OCI-LY3 (cell line): ENCODE data around the gene DDX10.

Source experiments
- CTCF ChIP-seq: fragments of 200-600, 300-600 bp; sonication (generic); IDR thresholded peaks from 2 replicates; pipeline ENCODE4 v1.5.1; 2014; ENCODE audit warnings: antibody characterized with exemption, low read length, low read depth
- EZH2phosphoT487 ChIP-seq: fragments of 200-600 bp; shearing (Covaris generic); IDR thresholded peaks from 2 replicates; pipeline ENCODE4 v1.6.1; 2018; ENCODE audit warnings: antibody characterized with exemption, mixed run types, low read depth

DNA sequence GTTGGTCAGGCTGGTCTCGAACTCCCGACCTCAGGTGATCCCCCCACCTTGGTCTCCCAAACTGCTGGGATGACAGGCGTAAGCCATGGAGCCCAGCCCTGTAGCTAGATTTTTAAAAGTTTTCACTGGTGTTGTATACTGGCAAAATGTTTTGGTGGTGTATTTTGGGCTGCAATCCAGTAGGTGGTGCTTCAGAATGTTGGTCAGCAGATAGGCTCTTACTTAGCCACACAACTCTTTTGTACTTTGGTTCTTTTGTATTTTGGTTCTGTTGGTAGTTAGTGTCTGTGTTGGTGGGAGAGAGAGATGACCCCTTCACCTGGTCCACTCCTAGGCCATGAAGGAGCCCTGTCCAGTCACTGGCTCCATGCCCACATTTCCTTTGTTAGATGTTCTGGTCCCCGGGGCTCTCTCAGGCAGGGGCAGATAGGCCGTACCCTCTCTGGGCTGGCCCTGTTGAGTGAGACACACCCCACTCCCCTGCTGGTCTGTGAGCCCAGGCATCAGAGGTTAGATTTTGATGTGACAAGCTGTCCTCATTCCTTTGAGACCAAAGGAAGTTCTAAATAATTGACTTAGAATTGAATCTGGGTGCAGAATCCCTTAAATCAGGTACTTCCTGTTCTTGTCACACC is 123.8 kb downstream of the DDX10 start:
- TF ChIP-seq EZH2phosphoT487 (no peak), CTCF (peak; percentile 53)
